NCI-H1694 treated with DMSO at 0.1 percent for 48 hours (cell line): Measurements from ENCODE around the gene ZNF322.

Experiments used
- DNase-seq: peaks from one replicate; lab custom pipeline; 2025; lab: John Stamatoyannopoulos, UW

Gene ZNF322

GRCh38 chr6:26613689-26614683 is 45.6 kb downstream of the ZNF322 start:
- DNase-seq: no peak

GRCh38 chr6:26613201-26613600 is 46.3 kb downstream of the ZNF322 start:
- no peak for DNase-seq

- no peak for DNase-seq
These were observed 47.9 kb downstream of the ZNF322 start for GRCh38 chr6:26611599-26611998.

GRCh38 chr6:26609463-26609862 is 50.1 kb downstream of the ZNF322 start:
- no peak for DNase-seq

GRCh38 chr6:26607434-26608230 is 51.9 kb downstream of the ZNF322 start:
- DNase-seq: peak; percentile 38

GRCh38 chr6:26604797-26605196 is 54.7 kb downstream of the ZNF322 start:
- no peak for DNase-seq

- no peak for DNase-seq
These were observed 55.5 kb downstream of the ZNF322 start for GRCh38 chr6:26604026-26604425.

GRCh38 chr6:26602262-26602661 is 57.3 kb downstream of the ZNF322 start:
- DNase-seq: no peak

GRCh38 chr6:26600759-26601158 is 58.8 kb downstream of the ZNF322 start:
- DNase-seq: no peak

GRCh38 chr6:26599591-26599990 is 60.0 kb downstream of the ZNF322 start:
- DNase-seq: no peak

GRCh38 chr6:26599134-26599533 is 60.4 kb downstream of the ZNF322 start:
- no peak for DNase-seq

- DNase-seq: no peak
These were observed 61.3 kb downstream of the ZNF322 start for GRCh38 chr6:26598267-26598666.

- DNase-seq: no peak
These were observed 61.7 kb downstream of the ZNF322 start for GRCh38 chr6:26597821-26598220.

GRCh38 chr6:26597389-26597766 is 62.2 kb downstream of the ZNF322 start:
- no peak for DNase-seq

- DNase-seq: peak; percentile 90
These were observed 62.8 kb downstream of the ZNF322 start, which contains the start of gene ABT1 for GRCh38 chr6:26596579-26597388. Gene ABT1 (plus strand): TSS chr6:26596953. CDS start chr6:26596983, 30 bp downstream.

- DNase-seq: peak; percentile 71
These were observed 63.8 kb downstream of the ZNF322 start for GRCh38 chr6:26595669-26596269.

GRCh38 chr6:26594730-26595632 is 64.6 kb downstream of the ZNF322 start:
- DNase-seq: peak; percentile 29

- DNase-seq: no peak
These were observed 65.4 kb downstream of the ZNF322 start for GRCh38 chr6:26594131-26594498.

GRCh38 chr6:26593278-26594130 is 66.0 kb downstream of the ZNF322 start:
- DNase-seq: no peak

- DNase-seq: no peak
These were observed 66.9 kb downstream of the ZNF322 start for GRCh38 chr6:26592649-26593048.
